ENCODE measurements around the gene KRTAP5-1.
A peak's percentile ranks its signal among the peaks of the same experiment; 100 is the strongest.

KRTAP5-1 gene

DNA sequence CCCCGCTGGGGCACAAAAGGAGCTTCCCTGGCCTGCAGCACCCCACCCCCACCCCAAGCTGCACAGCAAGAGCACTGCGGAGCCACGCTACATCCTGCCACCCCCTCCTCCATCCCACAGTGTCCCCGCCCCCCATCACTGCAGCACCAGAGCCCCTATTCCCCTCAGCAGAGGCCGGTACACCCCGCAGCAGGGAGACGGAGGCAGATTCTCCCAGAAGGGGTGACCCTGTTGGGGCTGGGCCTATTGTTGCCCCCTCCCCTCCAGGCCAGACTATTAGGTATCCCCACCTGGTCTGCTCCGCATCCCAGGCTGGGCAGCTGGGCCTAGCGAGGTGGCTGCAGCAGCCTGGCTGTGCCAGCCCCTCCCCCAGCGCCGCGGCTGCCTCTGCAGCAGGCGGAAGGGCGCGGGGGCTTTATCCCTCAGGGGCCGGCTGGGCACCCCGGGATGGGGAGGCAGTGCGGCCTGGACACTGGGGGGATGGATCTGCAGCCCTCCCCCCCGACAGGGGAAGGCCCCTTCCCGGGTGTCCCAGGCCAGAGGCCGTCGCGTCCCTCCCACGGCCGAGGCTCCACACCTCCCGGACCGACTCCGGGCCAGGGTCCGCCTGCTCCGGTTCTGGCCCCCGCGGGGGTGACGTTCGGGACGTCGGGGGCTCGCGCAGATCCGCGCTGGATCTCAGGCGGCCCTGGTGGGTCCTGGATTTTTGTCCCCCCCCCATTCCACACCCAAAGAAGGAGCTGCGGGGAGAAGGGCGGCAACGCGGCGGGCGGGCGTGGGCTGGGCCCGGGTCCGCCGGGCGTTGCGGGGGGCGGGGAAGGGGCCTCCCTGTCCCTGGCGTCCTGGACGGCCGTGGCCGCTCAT lies 14.0 kb downstream of the KRTAP5-1 start:
- DNase-seq = peak; percentile 45

DNA sequence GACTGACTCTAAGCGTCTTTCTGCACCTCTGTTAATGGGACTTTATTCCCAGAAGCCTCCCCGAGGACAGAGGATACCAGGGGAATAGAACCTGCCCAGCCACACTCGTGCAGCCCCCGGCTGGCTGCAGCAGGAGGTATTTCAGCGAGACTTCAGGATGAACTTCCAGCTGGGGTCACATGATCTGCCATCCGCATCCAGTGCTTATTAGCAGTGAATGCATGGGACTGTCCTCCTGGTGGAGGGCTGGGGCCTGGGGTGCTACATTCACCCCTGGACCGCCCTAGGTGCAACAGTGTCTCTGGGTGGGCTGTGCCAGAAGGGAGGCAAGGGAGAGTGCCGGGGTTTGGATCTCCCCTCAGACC lies 14.6 kb downstream of the KRTAP5-1 start:
- no peak for DNase-seq

DNA sequence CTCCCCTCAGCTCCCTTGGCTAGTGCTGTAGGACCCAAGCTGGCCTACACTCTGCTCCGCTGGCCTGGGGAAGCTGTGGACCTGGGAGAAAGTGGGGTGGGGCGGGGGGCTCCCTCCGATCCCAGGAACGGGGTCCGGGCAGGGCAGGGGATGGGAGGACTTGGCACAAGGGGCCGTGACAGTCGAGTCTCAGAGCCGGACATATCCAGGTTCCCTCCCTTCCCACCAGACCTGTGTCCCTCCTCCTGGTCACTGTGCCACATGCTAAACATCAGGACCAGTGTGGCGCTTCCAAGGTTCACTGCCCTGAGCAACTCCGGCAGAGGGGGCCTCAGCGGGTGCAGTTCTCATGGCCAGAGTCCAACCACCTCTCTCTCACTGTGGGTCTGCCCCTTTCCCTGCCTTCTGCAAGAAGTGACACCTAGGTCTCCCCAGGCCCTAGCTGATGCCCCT lies 15.1 kb downstream of the KRTAP5-1 start:
- DNase-seq = no peak

DNA sequence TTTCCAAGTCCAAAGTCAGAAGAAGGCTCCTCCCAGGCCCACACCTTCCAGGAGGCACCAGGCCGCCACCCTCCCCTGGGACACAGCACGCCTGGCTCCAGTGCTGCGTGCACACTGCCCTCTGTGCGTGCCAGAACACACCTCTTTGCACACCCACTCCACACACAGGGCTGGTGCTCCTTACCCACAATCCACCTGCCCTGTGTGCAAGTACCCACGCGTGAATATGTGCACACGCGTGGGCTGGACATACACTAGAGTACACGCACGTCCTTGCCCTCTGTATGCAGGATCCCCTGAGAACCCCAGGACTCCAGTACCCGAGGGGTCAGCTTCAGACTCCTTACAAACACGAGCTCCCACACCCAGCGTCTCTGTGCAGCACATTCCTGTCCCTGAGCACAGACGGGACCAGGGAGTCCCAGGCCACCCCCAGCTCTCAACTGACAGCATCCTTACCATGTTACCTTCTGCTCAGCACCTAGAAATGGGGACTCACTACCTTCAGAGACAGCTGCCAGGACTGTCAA lies 15.8 kb downstream of the KRTAP5-1 start:
- DNase-seq = no peak

DNA sequence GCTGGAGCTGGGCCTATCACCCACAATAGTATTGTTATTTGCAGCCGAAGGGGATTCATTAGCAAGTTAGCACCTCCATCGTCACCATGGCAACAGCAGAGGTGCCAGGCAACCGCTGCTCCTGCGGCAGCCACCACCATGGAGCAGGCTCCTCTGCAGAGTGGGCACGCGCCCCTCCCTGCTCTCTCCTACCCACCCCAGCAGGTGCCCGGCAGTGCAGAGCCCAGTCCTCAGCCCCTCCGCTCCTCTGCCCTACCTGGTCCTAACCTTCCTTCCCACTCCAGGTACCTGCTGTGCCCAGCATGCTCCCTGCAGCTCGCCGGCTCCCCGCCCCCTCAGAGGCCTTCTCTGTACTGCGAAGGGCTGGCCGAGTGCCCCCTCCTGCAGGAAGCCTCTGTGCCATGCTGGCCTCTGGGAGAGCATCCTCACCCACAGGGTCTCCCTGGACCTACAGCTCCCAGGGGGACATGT lies 16.6 kb downstream of the KRTAP5-1 start:
- no peak for DNase-seq

DNA sequence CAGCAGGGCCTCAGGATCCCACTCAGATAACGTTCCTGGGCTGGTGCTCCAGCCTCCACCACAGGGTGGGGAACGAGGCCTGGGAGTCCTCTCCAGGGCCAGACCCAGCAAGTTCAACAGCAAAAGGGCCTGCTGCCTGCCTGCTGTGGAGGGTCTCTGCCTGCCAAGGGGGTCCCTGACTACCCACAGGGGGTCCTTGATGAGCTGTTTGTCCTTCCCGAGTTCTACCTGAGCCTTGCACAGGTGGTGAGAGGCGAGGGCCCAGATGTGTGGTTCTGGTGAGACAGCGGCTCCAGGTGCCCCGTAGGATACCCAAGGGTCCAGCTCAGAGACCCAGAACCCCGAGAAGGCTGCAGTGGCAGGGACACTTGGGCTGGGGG lies 17.4 kb downstream of the KRTAP5-1 start:
- no peak for DNase-seq

DNA sequence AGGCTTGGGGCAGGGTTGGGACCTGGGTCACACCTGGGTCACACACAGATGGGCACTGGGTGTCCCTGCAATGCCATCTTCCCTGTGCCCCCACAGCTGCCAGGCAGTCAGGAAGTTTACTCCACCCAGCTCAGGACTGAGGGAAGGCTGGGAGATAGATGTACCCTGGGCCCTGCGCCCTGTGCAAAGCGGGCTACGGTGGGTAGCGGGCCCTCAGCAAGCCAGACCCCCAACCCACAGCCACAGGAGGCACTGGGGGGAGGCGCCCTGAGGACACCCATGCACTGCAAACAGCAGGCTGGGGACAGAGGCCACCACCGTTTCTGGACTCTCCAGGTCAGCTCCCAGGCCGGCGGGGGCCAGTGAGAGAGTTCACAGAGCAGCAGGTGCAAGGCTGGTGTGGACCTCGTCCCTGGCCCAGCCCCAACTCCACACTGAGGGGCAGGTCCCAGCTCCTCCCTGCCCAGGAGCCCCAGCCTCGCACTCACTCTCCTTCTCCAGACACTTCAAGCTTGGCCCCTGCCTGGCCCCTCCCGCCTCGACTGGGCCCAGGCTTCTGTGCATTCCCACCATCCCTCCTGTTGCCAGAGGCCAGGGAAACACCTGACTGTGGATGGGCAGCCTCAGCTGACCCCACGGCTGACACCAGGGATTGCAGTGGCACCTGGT lies 17.9 kb downstream of the KRTAP5-1 start:
- no peak for DNase-seq

DNA sequence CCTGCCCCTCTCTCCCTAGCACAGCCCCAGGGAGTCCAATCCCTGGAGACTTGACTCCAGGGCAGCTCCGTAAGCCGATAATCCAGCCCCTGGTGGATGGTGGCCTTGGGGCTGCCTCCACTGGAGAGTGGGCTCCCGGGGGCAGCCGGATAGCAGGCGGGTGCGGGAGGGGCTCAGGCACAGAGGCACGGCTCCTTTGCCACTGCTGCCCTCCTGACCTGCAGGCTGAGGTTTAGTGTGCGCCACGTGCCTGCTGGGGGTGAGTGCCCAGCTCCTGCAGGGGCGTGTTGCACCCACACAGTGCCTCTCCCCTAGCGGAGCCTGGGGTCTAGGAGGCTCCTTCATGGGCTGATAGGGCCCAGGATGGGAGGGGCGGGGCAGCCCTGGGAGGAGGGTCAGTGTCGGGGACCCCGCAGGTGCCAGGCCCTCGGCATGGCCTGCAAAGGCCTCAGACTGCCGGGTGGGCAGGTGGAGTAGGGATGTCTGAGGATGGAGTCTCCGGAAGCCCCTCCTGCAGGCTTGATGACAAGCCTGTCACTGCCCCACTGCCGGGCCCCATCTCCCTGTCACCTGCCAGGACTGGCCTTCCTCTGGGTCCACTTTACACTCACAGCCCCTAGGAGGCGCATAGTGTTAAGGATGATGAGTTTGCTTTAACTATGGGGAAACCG lies 18.6 kb downstream of the KRTAP5-1 start:
- no peak for DNase-seq

DNA sequence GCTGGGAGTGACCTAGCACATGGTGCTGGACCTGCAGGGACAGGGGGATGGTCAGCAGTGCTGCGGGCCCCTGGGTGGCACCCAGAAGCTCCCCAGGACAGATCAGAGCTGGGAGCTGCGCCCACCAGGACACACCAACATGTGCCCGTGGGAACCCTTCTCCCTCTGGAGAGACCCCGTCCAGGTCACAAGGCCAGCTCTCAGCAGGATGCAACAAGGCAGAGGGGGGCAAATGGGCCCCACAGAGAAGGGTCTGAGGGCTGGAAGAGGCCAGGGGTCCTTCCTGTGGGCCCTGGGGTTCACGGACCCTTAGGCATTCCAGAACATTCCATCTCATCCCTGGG lies 19.2 kb downstream of the KRTAP5-1 start:
- no peak for DNase-seq

DNA sequence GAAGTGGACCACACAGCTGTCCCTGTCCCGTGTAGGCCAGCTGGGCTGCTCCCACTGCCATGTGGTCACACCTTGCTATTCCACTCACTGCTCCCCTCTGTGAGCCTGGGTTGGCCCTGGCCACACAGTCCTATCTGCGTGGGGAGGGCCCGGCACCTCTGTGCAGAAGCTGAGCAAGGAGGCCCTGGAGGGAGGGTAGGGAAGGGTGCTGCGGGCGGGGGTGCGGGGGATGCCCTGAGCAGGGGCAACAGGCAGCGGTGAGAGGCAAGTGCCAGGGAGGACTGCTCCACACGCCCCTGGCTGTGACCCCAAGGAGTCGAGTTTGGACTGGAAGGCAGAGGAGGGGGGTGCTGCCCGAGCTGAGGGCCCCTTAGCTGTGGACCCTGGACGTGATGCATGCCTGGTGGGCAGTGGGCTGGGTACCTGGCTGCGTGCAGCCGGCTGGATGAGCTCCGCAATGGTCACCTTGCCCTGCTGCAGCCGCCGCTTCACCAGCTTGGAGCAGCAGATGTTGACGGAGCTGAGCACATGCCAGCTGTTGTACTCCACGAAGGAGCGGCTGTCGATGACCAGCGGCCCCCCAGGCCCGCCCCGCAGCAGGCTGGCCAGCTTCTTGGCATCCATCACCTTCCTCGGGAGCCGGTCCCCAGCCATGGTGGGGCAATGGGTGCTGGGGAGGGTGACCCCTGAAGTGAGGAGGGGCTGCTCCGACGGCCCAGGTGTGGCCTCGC lies 19.7 kb downstream of the KRTAP5-1 start:
- no peak for DNase-seq

DNA sequence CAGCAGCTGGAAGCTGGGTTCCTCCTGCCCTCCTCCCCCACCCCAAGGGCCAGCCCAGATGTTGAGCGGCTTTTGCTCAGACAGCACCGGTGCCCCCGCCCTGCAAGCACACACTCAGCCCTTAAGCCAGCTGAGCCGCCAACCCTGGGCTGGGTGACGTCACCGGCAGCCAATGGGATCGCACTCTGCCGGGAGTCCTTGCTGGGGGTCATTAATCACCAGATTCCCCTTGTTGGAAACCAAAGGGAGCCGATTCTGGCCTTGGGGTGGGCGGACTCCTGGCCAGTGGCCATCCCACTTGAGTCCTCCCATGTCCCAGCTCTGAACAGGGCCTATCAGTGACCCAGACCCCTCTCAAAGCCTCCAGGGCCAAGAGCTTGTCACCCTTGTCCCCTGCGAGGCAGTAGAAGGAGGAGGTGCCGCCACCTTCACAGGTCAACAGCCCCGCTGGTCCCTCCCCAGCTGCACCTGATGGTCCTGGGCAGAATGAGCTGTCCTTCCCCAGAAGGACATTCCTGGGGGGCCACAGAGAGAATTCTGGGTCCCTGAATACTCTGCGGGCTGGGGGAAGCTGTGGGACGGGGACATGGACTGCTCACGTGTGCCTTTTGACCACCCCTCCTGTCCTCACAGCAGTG lies 20.4 kb downstream of the KRTAP5-1 start:
- DNase-seq = peak; percentile 88

DNA sequence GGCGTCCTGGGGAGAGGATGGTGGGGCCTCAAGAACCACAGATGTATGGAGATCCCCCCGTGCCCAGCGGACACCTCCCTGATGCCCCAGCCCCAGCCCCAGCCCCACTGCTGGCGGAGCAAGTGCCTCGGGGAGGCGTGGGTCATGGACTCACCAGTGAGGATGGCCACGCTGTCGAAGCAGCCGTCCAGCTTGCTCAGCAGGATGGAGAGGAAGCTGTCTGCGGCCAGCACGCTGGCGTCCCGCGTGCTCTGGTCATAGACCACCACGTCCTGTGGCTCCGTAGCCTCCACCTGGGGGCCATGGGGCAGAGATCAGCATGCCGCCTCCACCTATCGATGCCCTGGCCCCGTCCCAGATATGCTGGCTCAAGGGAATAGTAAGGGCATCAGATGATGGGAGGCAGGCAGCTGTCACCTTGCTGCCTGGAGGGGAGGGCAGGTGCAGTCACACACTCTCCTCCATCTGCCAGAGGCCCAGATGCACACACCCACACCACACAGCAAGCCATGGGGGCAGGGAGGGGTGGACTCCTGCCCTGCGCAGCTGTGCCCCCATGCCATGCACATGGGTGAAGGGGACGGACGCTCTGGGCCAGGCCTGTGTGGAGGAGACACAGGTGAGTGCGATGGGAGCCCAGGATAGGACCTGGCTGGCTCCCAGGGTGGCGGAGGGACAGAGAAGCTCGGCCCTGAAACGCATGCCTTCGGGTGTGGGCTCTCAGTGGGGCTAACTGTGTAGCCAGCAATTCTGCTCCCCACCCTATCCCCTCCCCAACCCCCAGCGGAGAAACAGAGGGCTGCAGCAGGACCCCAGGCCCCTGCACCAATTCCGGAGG lies 21.2 kb downstream of the KRTAP5-1 start:
- no peak for DNase-seq

DNA sequence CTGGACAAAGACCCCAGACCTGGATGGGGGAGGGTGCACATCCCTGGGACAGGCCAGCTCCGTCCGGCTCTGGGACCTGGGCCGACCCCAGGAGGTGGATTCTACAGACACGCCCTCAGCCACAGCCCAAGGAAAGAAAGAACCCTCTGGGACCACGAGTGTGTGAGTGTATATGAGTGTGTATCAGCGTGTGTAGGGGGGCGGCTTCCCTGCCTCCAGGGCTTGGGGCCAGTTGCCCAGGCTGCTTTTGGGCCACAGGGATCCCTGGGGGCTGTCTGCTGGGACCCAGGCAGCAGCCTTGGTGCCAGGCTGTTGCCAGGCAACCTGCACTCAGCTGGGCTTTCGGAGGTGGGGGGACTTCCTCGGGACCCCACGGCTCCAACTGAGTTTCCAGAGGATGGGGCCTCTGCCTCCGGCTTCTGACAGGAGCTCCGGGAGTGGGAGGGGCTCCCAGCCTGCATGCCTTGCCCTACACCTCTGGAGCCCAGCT lies 21.9 kb downstream of the KRTAP5-1 start:
- DNase-seq = no peak

DNA sequence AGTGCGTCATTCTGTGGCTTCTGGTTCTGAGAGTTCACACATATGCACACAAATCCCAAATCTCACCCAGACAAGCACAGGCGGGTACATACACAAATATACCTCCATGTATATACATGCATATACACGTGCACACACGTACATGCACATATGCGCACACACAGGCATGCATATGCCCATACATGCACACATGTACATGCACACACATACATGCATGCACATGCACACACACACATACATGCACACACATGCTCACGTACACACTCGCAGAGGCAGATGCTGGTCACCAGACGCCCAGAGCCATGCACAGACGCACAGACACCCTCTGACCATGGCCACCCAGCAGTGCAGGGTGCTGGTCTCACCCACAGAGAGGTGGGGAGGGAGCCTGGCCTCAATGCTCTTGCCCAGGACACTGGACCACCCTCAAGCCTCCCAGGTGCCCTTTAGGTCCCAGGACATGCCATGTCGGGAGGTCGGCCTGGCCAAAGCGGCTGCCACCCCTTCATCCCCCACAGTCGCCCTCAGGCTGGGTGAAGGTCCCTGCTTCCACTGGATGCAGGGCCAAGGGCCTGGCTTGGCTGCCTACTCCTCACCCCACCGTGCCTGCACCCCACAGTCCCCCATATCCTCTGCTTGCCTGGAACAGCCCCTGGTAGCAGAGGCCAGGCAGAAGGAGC lies 22.5 kb downstream of the KRTAP5-1 start:
- DNase-seq = no peak

DNA sequence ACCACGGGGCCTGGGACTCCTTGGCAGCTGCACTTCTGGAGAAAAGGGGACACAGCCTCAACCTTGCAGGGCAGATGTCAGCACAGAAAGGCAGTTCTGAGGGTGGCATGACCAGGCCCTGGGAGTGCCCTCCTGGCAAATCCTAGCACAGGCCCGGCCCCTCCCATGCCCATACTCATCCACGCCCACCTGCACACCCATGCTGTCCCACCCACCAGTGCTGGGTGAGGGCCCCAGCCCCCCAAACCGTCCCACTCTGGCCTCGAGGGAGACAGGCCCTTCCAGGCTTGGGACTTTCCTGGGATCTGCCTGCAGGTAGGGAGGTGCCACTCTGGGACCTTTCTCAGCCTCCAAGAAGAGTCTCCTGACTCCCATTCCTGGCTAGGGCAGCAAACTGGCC lies 23.1 kb downstream of the KRTAP5-1 start:
- DNase-seq = no peak

DNA sequence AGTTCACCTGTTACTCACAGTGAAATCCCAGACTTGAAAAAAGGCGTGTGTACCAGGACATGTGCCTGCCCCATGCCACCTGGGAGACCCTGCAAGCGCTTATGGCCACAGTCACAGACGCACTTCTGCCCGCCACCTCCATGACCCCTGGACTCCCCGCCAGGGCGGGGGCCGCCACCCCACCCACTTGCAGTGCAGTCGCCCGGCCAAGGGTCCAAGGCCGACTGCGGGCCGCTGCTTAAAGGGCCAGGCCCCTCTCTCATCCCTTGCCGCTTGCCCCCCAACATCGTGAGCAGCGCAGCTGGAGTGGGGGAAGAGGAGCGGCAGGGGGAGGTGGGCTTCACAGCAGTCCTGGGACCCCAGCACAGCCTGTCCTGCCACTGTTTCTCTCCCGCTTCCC lies 23.8 kb downstream of the KRTAP5-1 start:
- no peak for DNase-seq

DNA sequence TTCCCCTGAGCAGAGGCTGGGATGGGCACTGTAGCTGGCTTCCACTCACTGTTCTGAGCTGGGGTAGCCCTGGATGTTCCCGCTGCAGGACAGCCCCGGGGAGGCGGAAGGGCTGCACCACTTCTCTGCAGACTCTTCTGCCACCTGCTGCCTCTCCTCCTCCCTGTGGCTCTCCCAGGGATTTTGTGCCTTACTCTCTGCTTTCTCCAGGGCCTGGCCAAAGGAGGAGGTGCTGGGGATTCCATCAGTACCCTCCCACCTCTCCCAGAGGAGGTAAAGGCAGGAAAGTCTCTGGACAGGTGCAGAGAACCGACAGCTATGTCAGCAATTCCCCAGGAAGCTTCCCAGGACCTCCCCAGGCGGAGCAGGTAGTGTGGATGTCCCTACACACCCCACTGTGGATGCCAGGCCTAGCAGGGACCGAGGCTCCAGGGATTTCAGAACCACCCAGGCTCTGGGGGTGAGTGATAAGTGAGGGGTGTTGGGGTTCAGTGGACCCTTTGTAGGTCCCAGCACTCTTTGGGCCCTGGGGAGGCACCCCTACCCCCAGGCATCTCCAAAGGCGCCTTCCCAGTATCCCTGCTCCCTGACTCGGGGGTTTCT lies 24.3 kb downstream of the KRTAP5-1 start:
- no peak for DNase-seq

DNA sequence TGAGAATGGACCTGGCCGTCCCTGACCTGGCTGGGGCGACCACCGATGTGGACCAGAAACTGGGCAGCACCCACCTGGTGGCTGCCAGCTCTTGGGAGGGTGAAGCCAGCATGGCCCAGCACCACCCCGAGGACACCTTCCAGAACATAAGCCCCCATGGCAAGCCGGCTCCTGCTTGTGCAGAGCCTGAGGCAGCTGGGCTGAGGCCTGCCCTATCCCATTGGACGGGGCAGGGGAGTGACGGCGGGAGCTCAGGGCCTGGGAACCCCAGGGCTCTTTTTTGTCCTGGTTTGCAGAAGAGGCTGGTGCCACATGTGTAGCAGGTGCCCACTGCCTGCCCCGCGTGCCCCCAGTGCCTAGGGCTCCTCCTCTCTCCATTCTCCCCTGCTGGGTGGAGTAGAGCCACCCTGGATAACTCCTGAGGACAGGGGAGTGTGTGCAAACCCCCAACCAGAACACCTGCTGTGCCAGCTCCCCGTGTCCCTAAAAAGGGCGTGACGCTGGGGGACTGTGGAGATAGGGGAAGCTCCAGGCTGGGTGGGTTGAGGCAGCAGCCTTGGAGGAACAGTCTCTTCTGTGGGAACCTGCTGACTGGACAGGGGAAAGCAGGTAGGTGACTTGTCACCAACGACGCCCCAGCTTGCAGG lies 25.0 kb downstream of the KRTAP5-1 start:
- DNase-seq = no peak

DNA sequence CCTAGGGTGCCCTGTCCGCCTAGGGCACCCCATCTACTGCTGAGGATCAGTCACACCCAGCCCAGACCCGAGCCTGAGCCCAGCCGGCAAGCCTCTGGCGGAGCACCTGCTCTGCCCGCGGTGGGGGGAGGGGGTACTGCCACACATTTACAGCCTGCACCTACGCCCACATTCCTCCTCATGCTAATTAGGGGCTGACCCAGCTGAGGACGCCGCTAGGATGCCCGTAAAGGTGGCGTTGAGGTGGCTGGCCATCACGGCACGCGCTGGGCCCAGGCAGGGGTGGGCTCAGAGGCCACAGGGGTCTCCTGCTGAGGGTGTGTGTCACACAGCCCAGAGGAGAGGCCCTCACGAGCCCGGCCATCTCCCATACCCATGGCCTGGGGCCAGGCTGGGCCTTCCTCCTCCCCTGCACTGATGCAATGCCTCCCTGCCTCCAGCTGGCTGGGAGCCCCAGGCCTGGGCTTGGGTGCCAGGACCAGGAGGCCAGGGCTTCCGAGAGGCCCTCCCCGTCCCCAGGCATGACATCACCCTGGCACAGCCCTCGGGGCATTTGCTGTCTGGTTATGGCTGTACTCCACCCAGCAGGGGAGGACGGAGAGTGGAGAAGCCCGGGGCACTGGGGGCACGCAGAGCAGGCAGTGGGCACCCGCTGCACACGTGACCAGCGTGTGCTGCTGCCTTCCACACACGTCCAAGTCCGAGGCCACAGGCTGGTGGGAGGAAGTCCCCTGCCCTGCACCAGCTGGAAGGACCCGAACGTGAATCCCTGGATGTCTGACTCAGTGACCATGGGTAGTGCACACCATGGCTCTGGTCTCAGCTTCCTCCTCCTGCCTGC lies 25.8 kb downstream of the KRTAP5-1 start:
- peak; percentile 43 for DNase-seq

All from fibroblast of skin of right biceps (primary cell).